Measurements from ENCODE around the gene RMND1.

The RMND1 gene

DNA sequence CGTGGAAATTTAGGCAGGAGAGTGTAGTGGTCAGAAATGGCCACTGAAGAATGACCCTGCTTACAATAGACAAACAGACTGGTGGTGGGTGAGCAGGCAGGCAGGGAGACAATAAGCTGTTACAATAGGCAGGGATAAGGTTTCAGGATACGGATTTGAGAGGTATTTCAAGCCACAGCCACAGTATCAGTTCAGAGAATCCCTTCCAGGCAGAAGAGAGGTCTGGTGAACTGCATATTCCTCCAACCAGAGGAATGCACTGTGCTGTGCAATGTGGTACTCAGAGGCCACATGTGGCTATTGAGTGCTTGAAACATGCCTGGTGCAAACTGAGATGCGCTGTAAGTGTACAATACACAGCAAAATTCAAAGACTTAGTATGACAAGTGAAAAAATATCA is 20.6 kb downstream of the RMND1 start:
- no peak for FAIRE-seq
- no peak for TF ChIP-seq SPI1 (IDR thresholded peaks at IDR 0.05; ENCODE audit: low read depth, low read length)
- TF ChIP-seq TAF1 (IDR thresholded peaks at IDR 0.05; ENCODE audit: low read depth, low read length) = no peak
- TF ChIP-seq POLR2A (IDR thresholded peaks at IDR 0.05; ENCODE audit: low read depth, low read length) = no peak
- no peak for TF ChIP-seq POLR2AphosphoS5 (IDR thresholded peaks at IDR 0.05; ENCODE audit: low read depth, low read length)
- no peak for TF ChIP-seq POU2F2 (IDR thresholded peaks at IDR 0.05; ENCODE audit: low read depth, low read length)
- TF ChIP-seq PAX5 (IDR thresholded peaks at IDR 0.05; ENCODE audit: insufficient read depth, low read length, severe bottlenecking) = no peak
- no peak for DNase-seq (ENCODE audit: insufficient read length, low spot score)

DNA sequence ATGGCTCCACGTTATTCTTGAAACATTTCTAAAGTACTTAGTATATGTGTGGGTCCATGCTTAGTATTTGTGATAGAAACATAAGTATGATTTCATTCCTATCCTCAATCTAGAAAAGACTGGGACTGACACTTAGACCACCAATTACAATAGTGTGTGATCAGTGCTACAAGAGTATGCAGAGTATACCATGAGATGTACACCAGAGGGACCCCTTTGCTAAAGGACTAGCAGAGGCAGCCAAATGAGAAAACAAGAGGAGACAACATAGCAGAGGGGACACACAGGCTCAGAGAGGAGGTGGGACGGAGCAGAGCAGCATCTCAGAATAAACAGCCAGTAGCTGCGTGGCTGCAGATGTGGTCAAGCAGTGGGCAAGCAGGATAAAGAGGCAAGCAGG is 21.0 kb downstream of the RMND1 start:
- DNase-seq (ENCODE audit: insufficient read length, low spot score) (no peak), FAIRE-seq (no peak)

DNA sequence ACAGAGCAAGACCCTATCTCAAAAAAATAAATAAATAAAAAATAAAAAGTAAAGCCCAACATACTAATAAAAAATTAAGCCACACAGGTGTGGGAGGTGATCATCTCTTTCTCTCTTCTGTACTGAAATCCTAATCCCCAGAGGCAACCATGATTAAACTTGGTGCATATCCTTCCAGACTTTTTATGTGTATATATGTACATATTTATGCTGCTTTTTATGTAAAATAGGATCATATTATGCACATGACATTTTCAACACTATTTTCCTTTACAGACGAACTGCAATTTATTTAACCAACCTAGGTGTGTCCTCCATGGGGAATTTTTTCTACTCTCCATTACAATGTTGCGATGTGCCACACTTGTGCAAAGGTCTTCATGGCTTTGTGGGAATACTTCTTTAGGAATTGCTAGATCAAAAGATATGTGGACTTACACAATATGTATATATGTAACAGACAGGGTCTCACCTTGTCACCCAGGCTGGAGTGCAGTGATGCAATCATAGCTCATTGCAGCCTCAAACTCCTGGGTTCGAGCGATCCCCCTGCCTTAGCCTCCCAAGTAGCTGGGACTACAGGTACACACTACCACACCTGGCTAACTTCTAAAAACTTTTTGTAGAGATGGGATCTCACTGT is 23.7 kb downstream of the RMND1 start:
- TF ChIP-seq PAX5 (IDR thresholded peaks at IDR 0.05; ENCODE audit: insufficient read depth, low read length, severe bottlenecking) (no peak), TAF1 (IDR thresholded peaks at IDR 0.05; ENCODE audit: low read depth, low read length) (no peak)
- FAIRE-seq = no peak

More for the DNA sequence above, 21.0 kb downstream of the RMND1 start:
- TF ChIP-seq PAX5 (IDR thresholded peaks at IDR 0.05; ENCODE audit: insufficient read depth, low read length, severe bottlenecking) = no peak
- no peak for TF ChIP-seq SPI1 (IDR thresholded peaks at IDR 0.05; ENCODE audit: low read depth, low read length)
- TF ChIP-seq TAF1 (IDR thresholded peaks at IDR 0.05; ENCODE audit: low read depth, low read length) = no peak
- TF ChIP-seq POLR2A (IDR thresholded peaks at IDR 0.05; ENCODE audit: low read depth, low read length) = no peak
- TF ChIP-seq POU2F2 (IDR thresholded peaks at IDR 0.05; ENCODE audit: low read depth, low read length) = no peak
- TF ChIP-seq POLR2AphosphoS5 (IDR thresholded peaks at IDR 0.05; ENCODE audit: low read depth, low read length) = no peak

DNA sequence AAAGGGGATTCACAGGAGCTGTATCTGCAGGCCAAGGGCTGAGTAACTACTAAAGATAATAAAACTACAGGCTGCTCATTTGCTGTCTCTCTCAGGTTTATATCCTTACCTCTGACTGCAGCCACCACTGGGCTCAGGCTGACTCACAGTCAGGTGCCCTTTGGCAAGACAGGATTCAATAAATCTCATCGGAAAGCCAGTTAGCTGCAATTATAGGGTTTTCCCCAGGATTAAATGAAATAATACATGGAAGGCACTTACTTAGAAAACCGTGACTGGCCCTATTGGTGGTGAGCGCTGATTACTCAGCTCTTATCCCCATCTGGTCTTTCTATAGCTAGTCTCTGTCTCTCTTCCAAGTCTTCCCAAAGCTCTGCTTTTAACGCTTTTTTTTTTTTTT is 26.4 kb downstream of the RMND1 start:
- TF ChIP-seq TAF1 (IDR thresholded peaks at IDR 0.05; ENCODE audit: low read depth, low read length) = no peak
- DNase-seq (ENCODE audit: insufficient read length, low spot score) (no peak), FAIRE-seq (no peak)

More for the DNA sequence above, 23.7 kb downstream of the RMND1 start:
- DNase-seq (ENCODE audit: insufficient read length, low spot score) = no peak

DNA sequence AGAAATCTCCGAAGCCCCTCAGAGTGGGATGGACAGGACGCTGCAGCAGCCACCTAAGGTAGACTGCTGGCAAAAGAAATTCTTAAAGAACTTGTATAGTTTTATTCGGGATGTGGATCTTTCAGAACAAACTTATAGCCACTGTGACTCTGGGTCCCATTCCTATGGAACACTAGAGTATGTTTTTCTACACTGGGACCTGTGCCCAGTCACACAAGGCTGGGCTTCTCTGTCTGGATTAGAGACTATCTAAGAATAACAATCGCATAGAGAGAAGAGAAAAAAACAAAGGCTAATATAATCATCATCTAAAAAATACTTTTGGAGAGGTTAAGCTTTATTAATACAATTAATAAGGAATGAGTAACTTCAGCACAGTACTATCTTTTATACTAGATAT is 28.9 kb downstream of the RMND1 start:
- DNase-seq (ENCODE audit: insufficient read length, low spot score) (no peak), FAIRE-seq (no peak)
- TF ChIP-seq POU2F2 (IDR thresholded peaks at IDR 0.05; ENCODE audit: low read depth, low read length) = no peak
- TF ChIP-seq TAF1 (IDR thresholded peaks at IDR 0.05; ENCODE audit: low read depth, low read length) = no peak
- no peak for TF ChIP-seq SPI1 (IDR thresholded peaks at IDR 0.05; ENCODE audit: low read depth, low read length)
- no peak for TF ChIP-seq PAX5 (IDR thresholded peaks at IDR 0.05; ENCODE audit: insufficient read depth, low read length, severe bottlenecking)
- TF ChIP-seq POLR2AphosphoS5 (IDR thresholded peaks at IDR 0.05; ENCODE audit: low read depth, low read length) = no peak
- no peak for TF ChIP-seq POLR2A (IDR thresholded peaks at IDR 0.05; ENCODE audit: low read depth, low read length)

DNA sequence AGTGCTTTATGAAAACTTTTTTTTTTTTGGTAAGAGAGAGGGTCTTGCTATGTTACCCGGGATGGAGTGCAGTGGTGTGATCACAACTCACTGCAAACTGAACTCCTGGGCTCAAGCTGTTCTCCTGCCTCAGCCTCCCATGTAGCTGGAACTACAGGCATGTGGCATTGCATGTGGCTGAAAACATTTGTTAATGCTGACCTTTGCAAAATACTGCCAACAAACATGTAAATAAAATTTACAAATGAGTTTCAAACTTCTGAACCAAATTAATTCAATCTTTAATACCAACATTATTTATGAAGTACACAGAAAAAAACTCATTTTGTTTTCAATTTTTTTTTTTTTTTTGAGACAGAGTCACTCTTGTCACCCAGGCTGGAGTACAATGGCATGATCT is 34.4 kb downstream of the RMND1 start:
- FAIRE-seq (no peak), DNase-seq (ENCODE audit: insufficient read length, low spot score) (no peak)
- no peak for TF ChIP-seq TAF1 (IDR thresholded peaks at IDR 0.05; ENCODE audit: low read depth, low read length)
- no peak for TF ChIP-seq POLR2AphosphoS5 (IDR thresholded peaks at IDR 0.05; ENCODE audit: low read depth, low read length)
- no peak for TF ChIP-seq SPI1 (IDR thresholded peaks at IDR 0.05; ENCODE audit: low read depth, low read length)
- no peak for TF ChIP-seq POLR2A (IDR thresholded peaks at IDR 0.05; ENCODE audit: low read depth, low read length)
- no peak for TF ChIP-seq POU2F2 (IDR thresholded peaks at IDR 0.05; ENCODE audit: low read depth, low read length)
- no peak for TF ChIP-seq PAX5 (IDR thresholded peaks at IDR 0.05; ENCODE audit: insufficient read depth, low read length, severe bottlenecking)

DNA sequence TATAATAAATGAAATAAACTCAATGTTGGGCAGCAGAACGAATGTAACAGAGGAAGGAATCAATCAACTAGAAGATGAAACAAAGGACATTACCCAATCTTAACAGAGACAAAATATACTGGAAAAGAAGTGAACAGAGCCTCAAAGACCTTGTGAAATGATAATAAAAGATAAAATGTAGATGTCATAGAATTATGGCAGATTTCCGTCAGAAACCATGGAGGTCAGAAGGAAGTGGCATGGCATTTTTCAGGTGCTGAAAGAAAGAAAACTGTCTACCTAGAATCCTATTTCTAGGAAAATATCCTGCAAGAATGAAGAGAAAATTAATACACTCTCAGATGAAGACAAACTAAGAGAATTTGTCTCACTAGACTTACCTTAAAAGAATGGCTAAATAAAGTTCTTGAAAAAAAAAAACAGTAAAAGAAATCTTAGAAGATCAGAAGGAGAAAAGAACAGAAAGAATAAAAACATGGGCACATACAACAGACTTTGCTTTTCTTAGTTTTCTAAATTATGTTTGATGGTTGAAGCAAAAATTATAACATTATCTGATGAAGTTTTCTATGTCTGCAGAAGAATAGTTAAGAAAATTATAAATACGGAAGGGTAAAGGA is 37.2 kb downstream of the RMND1 start:
- TF ChIP-seq POLR2AphosphoS5 (IDR thresholded peaks at IDR 0.05; ENCODE audit: low read depth, low read length) = no peak
- TF ChIP-seq SPI1 (IDR thresholded peaks at IDR 0.05; ENCODE audit: low read depth, low read length) = no peak
- no peak for TF ChIP-seq PAX5 (IDR thresholded peaks at IDR 0.05; ENCODE audit: insufficient read depth, low read length, severe bottlenecking)
- TF ChIP-seq POLR2A (IDR thresholded peaks at IDR 0.05; ENCODE audit: low read depth, low read length) = no peak
- no peak for TF ChIP-seq POU2F2 (IDR thresholded peaks at IDR 0.05; ENCODE audit: low read depth, low read length)
- no peak for TF ChIP-seq TAF1 (IDR thresholded peaks at IDR 0.05; ENCODE audit: low read depth, low read length)
- FAIRE-seq (no peak), DNase-seq (ENCODE audit: insufficient read length, low spot score) (no peak)

DNA sequence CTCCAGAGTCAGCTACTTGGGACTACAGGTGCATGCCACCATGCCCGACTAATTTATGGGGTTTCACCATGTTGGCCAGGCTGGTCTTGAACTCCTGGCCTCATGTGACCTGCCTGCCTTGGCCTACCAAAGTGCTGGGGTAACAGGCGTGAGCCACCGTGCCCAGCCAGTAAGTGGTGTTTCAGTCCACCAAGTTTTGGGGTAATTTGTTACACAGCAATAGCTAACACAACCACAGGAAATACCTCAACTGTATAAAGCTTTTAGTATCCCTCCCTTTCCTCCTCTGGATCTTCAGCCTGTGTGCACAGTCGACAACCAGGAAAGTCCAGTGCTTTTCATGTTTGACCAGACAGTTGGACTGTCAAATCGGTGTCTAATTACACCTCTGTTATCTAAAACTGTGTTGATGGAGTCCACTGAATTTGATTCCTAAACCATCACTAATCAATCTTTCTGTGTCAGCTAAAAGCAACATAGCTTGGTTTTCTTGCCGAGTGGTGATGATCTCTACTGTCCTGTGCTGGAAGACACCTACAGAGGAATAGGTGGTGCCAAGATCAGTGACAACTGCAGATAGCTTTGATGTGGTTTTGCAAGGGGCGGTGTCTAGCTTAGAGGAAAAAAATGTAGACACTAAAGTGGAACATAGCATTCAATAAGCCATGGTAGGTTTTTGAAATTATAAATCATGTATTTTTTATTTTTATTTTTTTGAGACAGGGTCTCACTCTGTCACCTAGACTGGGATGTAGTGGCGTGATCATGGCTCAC is 38.4 kb downstream of the RMND1 start:
- no peak for DNase-seq (ENCODE audit: insufficient read length, low spot score)
- TF ChIP-seq POLR2A (IDR thresholded peaks at IDR 0.05; ENCODE audit: low read depth, low read length) = no peak
- TF ChIP-seq POLR2AphosphoS5 (IDR thresholded peaks at IDR 0.05; ENCODE audit: low read depth, low read length) = no peak
- TF ChIP-seq PAX5 (IDR thresholded peaks at IDR 0.05; ENCODE audit: insufficient read depth, low read length, severe bottlenecking) = no peak
- TF ChIP-seq SPI1 (IDR thresholded peaks at IDR 0.05; ENCODE audit: low read depth, low read length) = no peak
- no peak for TF ChIP-seq TAF1 (IDR thresholded peaks at IDR 0.05; ENCODE audit: low read depth, low read length)
- no peak for TF ChIP-seq POU2F2 (IDR thresholded peaks at IDR 0.05; ENCODE audit: low read depth, low read length)
- FAIRE-seq = no peak

DNA sequence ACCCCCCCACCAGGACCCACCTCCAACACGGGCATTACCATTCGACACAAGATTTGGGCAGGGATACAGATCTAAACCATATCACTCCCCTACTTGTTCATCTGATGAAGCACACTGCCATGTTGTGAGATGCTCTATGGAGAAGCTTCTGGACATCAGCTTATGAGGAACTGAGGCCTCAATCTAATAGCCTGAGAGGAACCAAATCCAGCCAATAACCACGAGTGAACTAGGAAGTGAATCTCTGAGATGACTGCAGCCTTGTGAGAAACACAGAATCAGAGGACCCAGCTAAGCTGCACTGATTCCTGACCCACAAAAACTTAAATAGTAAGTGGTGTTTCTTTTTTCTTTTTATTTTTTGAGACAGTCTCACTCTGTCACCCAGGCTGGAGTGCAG is 39.0 kb downstream of the RMND1 start:
- TF ChIP-seq POLR2A (IDR thresholded peaks at IDR 0.05; ENCODE audit: low read depth, low read length) (no peak), PAX5 (IDR thresholded peaks at IDR 0.05; ENCODE audit: insufficient read depth, low read length, severe bottlenecking) (no peak)
- no peak for FAIRE-seq

DNA sequence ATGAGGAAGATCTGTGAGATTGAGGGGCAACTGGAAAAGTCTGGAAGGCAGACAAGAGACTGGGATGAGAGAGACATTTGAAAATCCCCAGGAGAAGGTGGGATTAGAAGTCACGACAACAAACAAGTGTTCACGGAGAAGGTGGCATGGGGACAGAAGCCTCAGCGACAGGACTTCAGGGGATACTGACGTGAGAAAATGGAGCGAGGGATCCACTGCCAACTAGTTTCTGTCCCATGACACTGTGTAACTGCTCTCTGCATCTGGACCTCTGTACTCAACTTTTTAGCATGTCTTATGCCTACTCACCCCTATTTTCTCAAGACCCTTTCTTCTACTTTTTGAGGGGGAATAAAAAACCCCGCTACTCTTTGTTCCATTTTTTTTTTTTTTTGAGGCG is 42.2 kb downstream of the RMND1 start:
- no peak for FAIRE-seq
- no peak for DNase-seq (ENCODE audit: insufficient read length, low spot score)
- no peak for TF ChIP-seq PAX5 (IDR thresholded peaks at IDR 0.05; ENCODE audit: insufficient read depth, low read length, severe bottlenecking)
- TF ChIP-seq SPI1 (IDR thresholded peaks at IDR 0.05; ENCODE audit: low read depth, low read length) = no peak
- TF ChIP-seq TAF1 (IDR thresholded peaks at IDR 0.05; ENCODE audit: low read depth, low read length) = no peak
- 0 out of 2 replicates have a peak, but pooled peaks have one; percentile 28 for TF ChIP-seq POLR2A (IDR thresholded peaks at IDR 0.05; ENCODE audit: low read depth, low read length)
- TF ChIP-seq POLR2AphosphoS5 (IDR thresholded peaks at IDR 0.05; ENCODE audit: low read depth, low read length) = no peak

More for the DNA sequence above, 39.0 kb downstream of the RMND1 start:
- no peak for DNase-seq (ENCODE audit: insufficient read length, low spot score)

Data from GM12891 (cell line).